Ishikawa (cell line): ENCODE data around the gene KCNJ1.
A peak's percentile ranks its signal among the peaks of the same experiment; 100 is the strongest.

Source experiments
- CEBPB ChIP-seq: IDR thresholded peaks from 2 replicates; pipeline ENCODE4 v1.6.1; 2012
- EP300 ChIP-seq: IDR thresholded peaks from 2 replicates; pipeline ENCODE4 v1.6.1; 2012; ENCODE audit warnings: borderline replicate concordance
- NFIC ChIP-seq: IDR thresholded peaks from 2 replicates; pipeline ENCODE4 v1.6.1; 2012
- RAD21 ChIP-seq: IDR thresholded peaks from 2 replicates; pipeline ENCODE4 v1.6.1; 2012; ENCODE audit warnings: low read depth
- YY1 ChIP-seq: IDR thresholded peaks from 2 replicates; pipeline ENCODE4 v1.6.1; 2012; ENCODE audit warnings: low read depth
- TF ChIP-seq, protein P1 (sequence below): IDR thresholded peaks from 2 replicates; pipeline ENCODE4 v1.6.1; 2012; ENCODE audit warnings: low read depth, mild to moderate bottlenecking

DNA sequence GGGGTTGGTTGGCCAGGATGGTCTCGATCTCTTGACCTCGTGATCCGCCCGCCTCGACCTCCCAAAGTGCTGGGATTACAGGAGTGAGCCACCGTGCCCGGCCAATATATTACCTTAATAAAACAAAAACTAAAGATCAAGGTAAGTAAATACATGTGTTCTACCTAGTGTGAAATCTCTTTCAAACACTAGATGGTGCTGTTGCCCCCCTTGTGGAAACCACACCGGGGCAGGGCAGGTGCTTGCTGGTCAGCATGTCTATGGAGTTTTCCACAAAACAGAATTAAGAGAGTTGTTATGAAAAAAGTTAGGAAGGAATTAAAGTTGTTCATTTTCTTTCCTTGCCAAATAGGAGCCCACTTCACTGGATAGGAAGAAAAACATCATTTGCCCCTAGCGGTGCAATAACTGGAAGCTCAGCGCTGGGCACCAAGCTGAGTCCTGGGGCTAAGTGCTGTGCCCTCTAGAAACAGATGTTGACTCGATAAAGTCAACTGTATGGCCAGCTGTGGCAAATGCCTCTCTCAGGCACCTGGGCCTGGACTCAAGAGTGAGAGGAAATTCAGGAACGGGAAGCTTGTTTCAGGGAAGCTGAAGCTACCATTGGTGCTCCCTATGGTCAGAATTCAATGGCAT lies 17.7 kb upstream of the KCNJ1 start:
- TF ChIP-seq EP300 (no peak), YY1 (no peak), CEBPB (no peak), NFIC (no peak), RAD21 (peak; percentile 97)
- TF ChIP-seq, protein P1, sequence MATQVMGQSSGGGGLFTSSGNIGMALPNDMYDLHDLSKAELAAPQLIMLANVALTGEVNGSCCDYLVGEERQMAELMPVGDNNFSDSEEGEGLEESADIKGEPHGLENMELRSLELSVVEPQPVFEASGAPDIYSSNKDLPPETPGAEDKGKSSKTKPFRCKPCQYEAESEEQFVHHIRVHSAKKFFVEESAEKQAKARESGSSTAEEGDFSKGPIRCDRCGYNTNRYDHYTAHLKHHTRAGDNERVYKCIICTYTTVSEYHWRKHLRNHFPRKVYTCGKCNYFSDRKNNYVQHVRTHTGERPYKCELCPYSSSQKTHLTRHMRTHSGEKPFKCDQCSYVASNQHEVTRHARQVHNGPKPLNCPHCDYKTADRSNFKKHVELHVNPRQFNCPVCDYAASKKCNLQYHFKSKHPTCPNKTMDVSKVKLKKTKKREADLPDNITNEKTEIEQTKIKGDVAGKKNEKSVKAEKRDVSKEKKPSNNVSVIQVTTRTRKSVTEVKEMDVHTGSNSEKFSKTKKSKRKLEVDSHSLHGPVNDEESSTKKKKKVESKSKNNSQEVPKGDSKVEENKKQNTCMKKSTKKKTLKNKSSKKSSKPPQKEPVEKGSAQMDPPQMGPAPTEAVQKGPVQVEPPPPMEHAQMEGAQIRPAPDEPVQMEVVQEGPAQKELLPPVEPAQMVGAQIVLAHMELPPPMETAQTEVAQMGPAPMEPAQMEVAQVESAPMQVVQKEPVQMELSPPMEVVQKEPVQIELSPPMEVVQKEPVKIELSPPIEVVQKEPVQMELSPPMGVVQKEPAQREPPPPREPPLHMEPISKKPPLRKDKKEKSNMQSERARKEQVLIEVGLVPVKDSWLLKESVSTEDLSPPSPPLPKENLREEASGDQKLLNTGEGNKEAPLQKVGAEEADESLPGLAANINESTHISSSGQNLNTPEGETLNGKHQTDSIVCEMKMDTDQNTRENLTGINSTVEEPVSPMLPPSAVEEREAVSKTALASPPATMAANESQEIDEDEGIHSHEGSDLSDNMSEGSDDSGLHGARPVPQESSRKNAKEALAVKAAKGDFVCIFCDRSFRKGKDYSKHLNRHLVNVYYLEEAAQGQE = no peak
